H9 (cell line): ENCODE data around the gene CDC16. TPM values are rescaled to one million over a fixed set of nuclear protein-coding genes. Genes with fewer than 3 reads are reported as not detected.

Experiments used
- DNase-seq: peaks from one replicate; pipeline ENCODE4 v3.0.0-alpha.2; 2017
- H2AFZ ChIP-seq: one replicate; pipeline ENCODE4 v1.6.1; 2013; ENCODE audit warnings: mild to moderate bottlenecking, low read length, control low read depth, moderate library complexity
- H2AK5ac ChIP-seq: 2 replicates; pipeline ENCODE4 v1.6.1; 2013; ENCODE audit warnings: low read length, control low read depth, mixed read lengths; ENCODE audit not compliant: insufficient read length
- H2BK120ac ChIP-seq: one replicate; pipeline ENCODE4 v1.6.1; 2013; ENCODE audit warnings: low read depth, mild to moderate bottlenecking, low read length, control low read depth, inconsistent platforms; ENCODE audit not compliant: poor library complexity, severe bottlenecking
- H2BK12ac ChIP-seq: 2 replicates; pipeline ENCODE4 v1.6.1; 2013; ENCODE audit warnings: low read length, control low read depth, mixed read lengths, low read depth; ENCODE audit not compliant: insufficient read length
- H2BK15ac ChIP-seq: 2 replicates; pipeline ENCODE4 v1.6.1; 2013; ENCODE audit warnings: low read depth, low read length, control low read depth
- H2BK20ac ChIP-seq: one replicate; pipeline ENCODE4 v1.6.1; 2013; ENCODE audit warnings: low read depth, mild to moderate bottlenecking, low read length, control low read depth, inconsistent platforms; ENCODE audit not compliant: poor library complexity, severe bottlenecking
- H2BK5ac ChIP-seq: 2 replicates; pipeline ENCODE4 v1.6.1; 2013; ENCODE audit warnings: low read length, control low read depth, mixed read lengths; ENCODE audit not compliant: insufficient read length
- H3K14ac ChIP-seq: 2 replicates; pipeline ENCODE4 v1.6.1; 2013; ENCODE audit warnings: low read length, control low read depth; ENCODE audit not compliant: insufficient read depth
- H3K18ac ChIP-seq: 2 replicates; pipeline ENCODE4 v1.6.1; 2013; ENCODE audit warnings: low read depth, mild to moderate bottlenecking, mixed read lengths, low read length, control low read depth; ENCODE audit not compliant: insufficient read length
- H3K23ac ChIP-seq: 2 replicates; pipeline ENCODE4 v1.6.1; 2013; ENCODE audit warnings: low read length, control low read depth, mixed read lengths, low read depth; ENCODE audit not compliant: insufficient read length
- H3K23me2 ChIP-seq: 2 replicates; pipeline ENCODE4 v1.6.1; 2013; ENCODE audit warnings: low read depth, mild to moderate bottlenecking, mixed read lengths, low read length, control low read depth; ENCODE audit not compliant: insufficient read length, poor library complexity, severe bottlenecking
- H3K27ac ChIP-seq: 2 replicates; pipeline ENCODE4 v1.5.1; 2013; ENCODE audit warnings: low read length, control low read depth, mixed read lengths, low read depth; ENCODE audit not compliant: insufficient read length
- H3K27me3 ChIP-seq: 2 replicates; pipeline ENCODE4 v1.6.1; 2013; ENCODE audit warnings: low read length, control low read depth, inconsistent platforms; ENCODE audit not compliant: insufficient read depth
- H3K4ac ChIP-seq: 2 replicates; pipeline ENCODE4 v1.6.1; 2013; ENCODE audit warnings: low read depth, mild to moderate bottlenecking, control low read depth, inconsistent platforms, low read length, moderate library complexity
- H3K4me1 ChIP-seq: 2 replicates; pipeline ENCODE4 v1.6.1; 2013; ENCODE audit warnings: low read length, control low read depth, inconsistent platforms; ENCODE audit not compliant: insufficient read depth
- H3K4me2 ChIP-seq: 2 replicates; pipeline ENCODE4 v1.6.1; 2013; ENCODE audit warnings: low read length, control low read depth, mixed read lengths; ENCODE audit not compliant: insufficient read length, insufficient read depth
- H3K56ac ChIP-seq: 2 replicates; pipeline ENCODE4 v1.6.1; 2013; ENCODE audit warnings: low read depth, mild to moderate bottlenecking, mixed read lengths, low read length, control low read depth; ENCODE audit not compliant: insufficient read length
- H3K79me1 ChIP-seq: 2 replicates; pipeline ENCODE4 v1.6.1; 2013; ENCODE audit warnings: low read depth, mild to moderate bottlenecking, moderate library complexity, low read length, control low read depth, inconsistent platforms; ENCODE audit not compliant: insufficient read depth, poor library complexity, severe bottlenecking
- H3K79me2 ChIP-seq: 2 replicates; pipeline ENCODE4 v1.6.1; 2013; ENCODE audit warnings: low read length, control low read depth, inconsistent platforms; ENCODE audit not compliant: insufficient read depth
- H3K9ac ChIP-seq: 2 replicates; pipeline ENCODE4 v1.6.1; 2013; ENCODE audit warnings: low read length, control low read depth, mixed read lengths; ENCODE audit not compliant: insufficient read length; ENCODE audit errors: extremely low read depth
- H3K9me3 ChIP-seq: one replicate; pipeline ENCODE4 v1.6.1; 2013; ENCODE audit warnings: low read depth, low read length, inconsistent platforms; ENCODE audit not compliant: control insufficient read depth
- H3T11ph ChIP-seq: one replicate; pipeline ENCODE4 v1.6.1; 2013; ENCODE audit warnings: mild to moderate bottlenecking, low read length, control low read depth, inconsistent platforms
- H4K20me1 ChIP-seq: one replicate; pipeline ENCODE4 v1.6.1; 2013; ENCODE audit not compliant: control insufficient read depth, insufficient read length, insufficient read depth
- H4K5ac ChIP-seq: 2 replicates; pipeline ENCODE4 v1.6.1; 2013; ENCODE audit warnings: low read depth, mild to moderate bottlenecking, mixed read lengths, low read length, control low read depth; ENCODE audit not compliant: insufficient read length
- H4K8ac ChIP-seq: replicated peaks from 2 replicates; pipeline ENCODE4 v1.6.1; 2013; ENCODE audit warnings: low read length, control low read depth, mixed read lengths, low read depth; ENCODE audit not compliant: insufficient read length
- H4K91ac ChIP-seq: 2 replicates; pipeline ENCODE4 v1.6.1; 2013; ENCODE audit warnings: low read depth, mild to moderate bottlenecking, moderate library complexity, mixed read lengths, low read length, control low read depth; ENCODE audit not compliant: insufficient read length
- H3K27ac Mint-ChIP-seq, 3 experiments: 2 replicates in 2 of 3; 3 replicates in 1 of 3; pipeline ENCODE4 v1.8.0; 2020 to 2021; ENCODE audit warnings: mixed read lengths in 3 of 3, mild to moderate bottlenecking in 1 of 3, moderate library complexity in 1 of 3
- H3K27me3 Mint-ChIP-seq: 2 replicates; pipeline ENCODE4 v1.8.0; 2021; ENCODE audit warnings: low read depth, mild to moderate bottlenecking, moderate library complexity, mixed read lengths
- H3K36me3 Mint-ChIP-seq, 3 experiments: 2 replicates in 2 of 3; 3 replicates in 1 of 3; pipeline ENCODE4 v1.8.0; 2020 to 2021; ENCODE audit warnings: low read depth in 3 of 3, mixed read lengths in 3 of 3; ENCODE audit not compliant: insufficient read depth in 1 of 3
- H3K4me1 Mint-ChIP-seq, 2 experiments: 2 replicates each; pipeline ENCODE4 v1.8.0; 2020; ENCODE audit warnings: mixed read lengths in 2 of 2
- H3K4me3 Mint-ChIP-seq, 2 experiments: 2 replicates in 1 of 2; 3 replicates in 1 of 2; pipeline ENCODE4 v1.8.0; 2020 to 2021; ENCODE audit warnings: mild to moderate bottlenecking in 2 of 2, mixed read lengths in 2 of 2, moderate library complexity in 1 of 2
- H3K9me3 Mint-ChIP-seq, 2 experiments: 2 replicates in 1 of 2; 3 replicates in 1 of 2; pipeline ENCODE4 v1.8.0; 2020; ENCODE audit warnings: mild to moderate bottlenecking in 2 of 2, mixed read lengths in 2 of 2, moderate library complexity in 1 of 2
- WGBS: extraction: QIAGEN DNeasy Blood & Tissue Kit; methylation state at CpG from one replicate; pipeline ENCODE4 v1.1.7; 2013; ENCODE audit warnings: missing lambda C conversion rate, low lambda C conversion rate, mixed read lengths; ENCODE audit not compliant: insufficient read length; ENCODE audit errors: extremely low coverage; 5-methylcytosine and 5-hydroxymethylcytosine counted together
- total RNA-seq: library from RNA; stranded (reverse); gene quantifications from 2 replicates; pipeline ENCODE4 v1.2.1, GENCODE V29; 2021
- TF ChIP-seq, protein P1 (sequence below): fragments of 200-600 bp; sonication (generic); conservative IDR thresholded peaks from 3 replicates; pipeline ENCODE4 v1.8.0; 2021; ENCODE audit warnings: antibody characterized with exemption, mild to moderate bottlenecking

Gene CDC16
- total RNA-seq, 1 experiment from 2014 or later, result 91.9 TPM

DNA sequence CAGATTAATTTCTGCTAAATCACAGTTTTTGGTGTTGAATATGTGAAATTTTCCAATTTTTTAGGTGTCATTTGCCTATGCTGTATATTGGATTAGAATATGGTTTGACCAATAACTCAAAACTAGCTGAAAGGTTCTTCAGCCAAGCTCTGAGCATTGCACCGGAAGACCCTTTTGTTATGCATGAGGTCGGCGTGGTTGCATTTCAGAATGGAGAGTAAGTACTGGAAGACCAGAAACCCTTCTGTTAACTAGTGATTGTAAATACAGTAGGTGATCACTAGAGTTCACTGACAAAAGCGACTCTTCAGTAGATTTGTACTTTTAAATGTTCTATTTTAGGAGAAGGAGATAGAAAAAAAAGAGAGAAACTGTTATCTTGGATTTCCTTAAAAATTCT, 22.3 kb downstream of the CDC16 start:
- Mint-ChIP-seq H3K4me3 (no peak overlapping the region), H3K27ac (peak overlapping the region in 2 of 3 experiments; percentile 84 to 93; a peak in 4 of 7 replicates), H3K27me3 (no peaks in the 10 kb centered on the region), H3K9me3 (no peaks in the 10 kb centered on the region), H3K4me1 (peaks cover 22 to 24% of the 10 kb centered on the region in 2 experiments), H3K36me3 (peaks cover 35 to 85% (median 70%) of the 10 kb centered on the region in 3 experiments; a peak in 6 of 7 replicates)
- Histone ChIP-seq H2BK5ac (no peak overlapping the region), H3K14ac (no peak overlapping the region), H4K91ac (no peak overlapping the region), H3K4ac (no peak overlapping the region), H3K79me2 (no peaks in the 10 kb centered on the region), H4K8ac (no peak overlapping the region), H2AK5ac (no peak overlapping the region), H4K20me1 (no peaks in the 10 kb centered on the region), H3K4me1 (no peaks in the 10 kb centered on the region), H3K23ac (no peak overlapping the region), H3K56ac (no peak overlapping the region), H3K79me1 (no peaks in the 10 kb centered on the region), H2AFZ (no peak overlapping the region), H3K27ac (no peak overlapping the region), H2BK12ac (no peak overlapping the region), H3K9ac (no peak overlapping the region), H3K27me3 (no peaks in the 10 kb centered on the region), H3K4me2 (no peak overlapping the region), H3K18ac (no peak overlapping the region), H2BK20ac (no peak overlapping the region), H3K23me2 (no peaks in the 10 kb centered on the region), H2BK120ac (no peak overlapping the region), H3K9me3 (no peaks in the 10 kb centered on the region), H2BK15ac (no peak overlapping the region), H4K5ac (no peak overlapping the region), H3T11ph (no peak overlapping the region)
- peak; percentile 56 for DNase-seq
- no CpG with 5 or more reads among the region's 4 CpGs for WGBS
- TF ChIP-seq, protein P1, sequence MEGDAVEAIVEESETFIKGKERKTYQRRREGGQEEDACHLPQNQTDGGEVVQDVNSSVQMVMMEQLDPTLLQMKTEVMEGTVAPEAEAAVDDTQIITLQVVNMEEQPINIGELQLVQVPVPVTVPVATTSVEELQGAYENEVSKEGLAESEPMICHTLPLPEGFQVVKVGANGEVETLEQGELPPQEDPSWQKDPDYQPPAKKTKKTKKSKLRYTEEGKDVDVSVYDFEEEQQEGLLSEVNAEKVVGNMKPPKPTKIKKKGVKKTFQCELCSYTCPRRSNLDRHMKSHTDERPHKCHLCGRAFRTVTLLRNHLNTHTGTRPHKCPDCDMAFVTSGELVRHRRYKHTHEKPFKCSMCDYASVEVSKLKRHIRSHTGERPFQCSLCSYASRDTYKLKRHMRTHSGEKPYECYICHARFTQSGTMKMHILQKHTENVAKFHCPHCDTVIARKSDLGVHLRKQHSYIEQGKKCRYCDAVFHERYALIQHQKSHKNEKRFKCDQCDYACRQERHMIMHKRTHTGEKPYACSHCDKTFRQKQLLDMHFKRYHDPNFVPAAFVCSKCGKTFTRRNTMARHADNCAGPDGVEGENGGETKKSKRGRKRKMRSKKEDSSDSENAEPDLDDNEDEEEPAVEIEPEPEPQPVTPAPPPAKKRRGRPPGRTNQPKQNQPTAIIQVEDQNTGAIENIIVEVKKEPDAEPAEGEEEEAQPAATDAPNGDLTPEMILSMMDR, result no peak
